ENCODE data around the gene DIO1.

DNA sequence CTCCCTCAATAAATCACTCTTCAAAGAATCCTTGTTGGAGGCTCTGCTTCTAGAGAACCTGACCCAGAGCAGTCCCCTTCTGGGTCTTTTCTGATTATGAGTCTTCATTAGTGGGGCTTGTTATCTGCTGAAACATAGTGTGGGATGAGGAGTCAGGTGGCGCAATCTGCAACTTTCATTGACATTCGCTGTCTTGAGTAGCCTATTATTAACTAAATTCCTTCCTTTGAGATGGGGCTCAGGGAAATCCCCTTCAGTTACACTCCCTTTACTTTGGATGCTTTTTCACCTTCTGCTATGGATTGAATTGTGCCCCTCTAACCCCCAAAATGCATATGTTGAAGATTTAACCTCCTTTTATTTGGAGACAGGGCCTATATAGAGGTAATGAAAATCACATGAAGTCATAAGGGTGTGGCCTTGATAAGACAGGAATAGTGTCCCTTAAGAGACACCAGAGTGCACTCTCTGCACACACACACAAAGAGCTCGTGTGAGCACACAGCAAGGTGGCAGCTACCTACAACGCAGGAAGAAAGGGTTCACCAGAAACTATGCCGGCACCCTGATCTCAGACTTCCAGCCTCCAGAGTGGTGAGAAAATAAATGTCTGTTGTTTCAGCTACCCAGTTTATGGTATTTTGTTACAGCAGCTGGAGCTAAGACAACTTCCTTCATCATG is 19.5 kb downstream of the DIO1 start:
- TF ChIP-seq, protein P1, sequence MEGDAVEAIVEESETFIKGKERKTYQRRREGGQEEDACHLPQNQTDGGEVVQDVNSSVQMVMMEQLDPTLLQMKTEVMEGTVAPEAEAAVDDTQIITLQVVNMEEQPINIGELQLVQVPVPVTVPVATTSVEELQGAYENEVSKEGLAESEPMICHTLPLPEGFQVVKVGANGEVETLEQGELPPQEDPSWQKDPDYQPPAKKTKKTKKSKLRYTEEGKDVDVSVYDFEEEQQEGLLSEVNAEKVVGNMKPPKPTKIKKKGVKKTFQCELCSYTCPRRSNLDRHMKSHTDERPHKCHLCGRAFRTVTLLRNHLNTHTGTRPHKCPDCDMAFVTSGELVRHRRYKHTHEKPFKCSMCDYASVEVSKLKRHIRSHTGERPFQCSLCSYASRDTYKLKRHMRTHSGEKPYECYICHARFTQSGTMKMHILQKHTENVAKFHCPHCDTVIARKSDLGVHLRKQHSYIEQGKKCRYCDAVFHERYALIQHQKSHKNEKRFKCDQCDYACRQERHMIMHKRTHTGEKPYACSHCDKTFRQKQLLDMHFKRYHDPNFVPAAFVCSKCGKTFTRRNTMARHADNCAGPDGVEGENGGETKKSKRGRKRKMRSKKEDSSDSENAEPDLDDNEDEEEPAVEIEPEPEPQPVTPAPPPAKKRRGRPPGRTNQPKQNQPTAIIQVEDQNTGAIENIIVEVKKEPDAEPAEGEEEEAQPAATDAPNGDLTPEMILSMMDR (IDR thresholded peaks at IDR 0.05) = no peak
- TF ChIP-seq POLR2A (IDR thresholded peaks at IDR 0.05) = no peak
